CD4-positive, alpha-beta T cell treated with Interleukin-15 for 1 hour (primary cell): ENCODE results near the gene VSTM5.
"Not testable (repeated sequence)": the region's sequence is repeated elsewhere in the genome, so short reads cannot be mapped to it uniquely, and the experiment has no call there.

Source experiments
- DNase-seq: peaks from one replicate; pipeline ENCODE4 v3.0.0-alpha.2; 2020

Gene VSTM5, protein sequence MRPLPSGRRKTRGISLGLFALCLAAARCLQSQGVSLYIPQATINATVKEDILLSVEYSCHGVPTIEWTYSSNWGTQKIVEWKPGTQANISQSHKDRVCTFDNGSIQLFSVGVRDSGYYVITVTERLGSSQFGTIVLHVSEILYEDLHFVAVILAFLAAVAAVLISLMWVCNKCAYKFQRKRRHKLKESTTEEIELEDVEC

DNA sequence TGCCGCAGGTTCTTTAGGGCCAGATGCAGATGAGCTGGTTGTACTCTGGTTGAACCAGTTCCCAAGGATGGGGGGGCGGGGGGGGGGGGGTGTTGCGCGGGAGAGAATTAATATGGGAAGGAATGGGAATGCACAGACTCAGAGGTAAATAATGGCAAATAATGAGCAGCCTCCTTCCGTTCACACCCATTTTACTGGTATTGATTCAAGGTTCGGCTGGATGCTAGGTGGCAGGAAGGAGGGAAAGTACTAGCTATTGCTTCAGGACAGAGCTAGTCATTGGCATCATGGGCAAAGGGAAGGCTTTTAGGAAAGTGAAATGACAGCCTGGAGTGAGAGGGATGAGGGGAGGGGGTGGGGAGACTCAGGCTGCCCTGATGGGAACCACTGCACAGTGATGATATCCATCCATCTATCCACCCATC lies at the start of gene VSTM5:
TSS of gene VSTM5 (minus strand) at position 25 of the 425 bp plus-strand sequence. CDS start 116 bp downstream, outside the sequence.
- DNase-seq, result no peak

DNA sequence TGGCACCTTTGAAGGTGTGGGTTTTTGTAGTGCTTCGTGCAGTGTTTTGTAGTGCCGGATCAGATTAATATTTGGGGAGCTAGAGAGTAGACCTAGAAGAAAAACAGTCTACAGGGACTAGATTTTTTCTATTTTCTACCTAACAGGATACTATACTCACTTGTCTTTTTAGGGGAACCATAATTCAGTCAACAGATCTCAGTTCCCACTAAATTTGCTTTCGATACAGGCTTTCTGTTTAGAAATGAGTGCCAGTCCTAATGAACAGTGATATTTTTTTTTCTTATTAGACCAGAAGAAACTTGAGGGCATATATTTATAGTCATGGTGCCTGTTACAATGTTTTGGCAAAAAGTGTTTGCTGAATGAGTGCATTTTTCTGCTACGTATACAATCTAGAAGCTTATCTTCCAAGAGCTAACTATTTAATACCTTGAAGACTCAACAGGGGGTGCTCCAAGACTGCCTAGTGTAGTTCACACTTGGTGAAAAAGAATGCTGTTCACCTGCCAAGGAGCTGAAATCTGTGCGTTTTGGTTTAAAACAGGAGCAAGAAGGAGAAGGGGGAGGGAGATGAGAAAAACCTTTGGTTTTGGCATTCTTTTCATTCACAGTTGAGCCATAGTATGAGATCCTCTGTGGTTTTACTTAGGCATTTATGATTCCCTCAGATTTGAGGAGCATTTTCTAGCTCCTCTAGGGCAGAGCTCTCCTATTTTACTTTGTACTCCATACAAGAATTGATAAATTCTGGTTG lies 44.9 kb upstream of the VSTM5 start:
- DNase-seq, result no peak

DNA sequence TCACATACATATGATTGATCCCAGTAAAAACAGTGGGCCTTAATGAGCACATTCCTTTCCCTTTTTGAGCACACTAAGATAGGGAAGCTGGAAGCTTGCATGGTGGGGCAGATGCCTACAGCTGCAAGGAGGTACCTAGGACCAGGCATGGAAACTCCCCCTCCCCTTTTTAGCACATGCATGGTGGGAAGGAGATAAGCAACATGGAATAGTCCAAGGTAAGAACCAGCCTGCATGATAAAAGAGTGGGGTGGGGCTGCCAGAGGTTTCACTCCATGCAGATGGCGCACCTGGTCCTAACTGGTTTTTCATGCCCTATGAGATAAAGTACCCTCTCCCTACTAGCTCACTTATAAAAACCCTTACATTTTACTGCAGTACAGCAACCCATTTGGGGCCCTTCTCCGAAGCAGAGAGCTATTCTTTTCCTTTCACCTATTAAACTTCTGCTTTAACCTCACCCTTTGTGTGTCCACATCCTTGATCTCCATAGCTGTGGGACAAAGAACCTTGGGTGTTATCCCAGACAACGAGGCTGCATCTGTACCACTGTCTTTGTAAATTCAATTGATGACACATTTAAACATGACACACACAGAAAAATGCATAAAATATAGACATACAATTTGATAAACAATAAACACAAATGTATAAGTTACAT lies 40.1 kb upstream of the VSTM5 start:
- DNase-seq, result no peak

DNA sequence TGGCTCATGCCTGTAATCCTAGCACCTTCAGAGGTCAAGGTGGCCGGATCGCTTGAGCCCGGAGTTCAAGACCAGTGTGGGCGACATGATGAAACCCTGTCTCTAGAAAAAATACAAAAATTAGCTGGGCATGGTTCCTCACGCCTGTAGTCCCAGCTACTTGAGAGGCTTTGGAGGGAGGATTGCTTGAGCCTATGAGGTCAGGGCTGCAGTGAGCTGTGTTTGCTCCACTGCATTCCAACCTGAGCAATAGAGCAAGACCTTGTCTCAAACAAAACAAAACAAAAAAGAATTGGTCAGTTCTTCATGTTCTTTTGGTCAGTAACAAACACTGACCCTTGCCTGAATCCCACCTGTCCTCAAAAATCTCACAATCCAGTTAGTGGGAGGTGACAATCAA lies 36.7 kb upstream of the VSTM5 start:
- no peak for DNase-seq

DNA sequence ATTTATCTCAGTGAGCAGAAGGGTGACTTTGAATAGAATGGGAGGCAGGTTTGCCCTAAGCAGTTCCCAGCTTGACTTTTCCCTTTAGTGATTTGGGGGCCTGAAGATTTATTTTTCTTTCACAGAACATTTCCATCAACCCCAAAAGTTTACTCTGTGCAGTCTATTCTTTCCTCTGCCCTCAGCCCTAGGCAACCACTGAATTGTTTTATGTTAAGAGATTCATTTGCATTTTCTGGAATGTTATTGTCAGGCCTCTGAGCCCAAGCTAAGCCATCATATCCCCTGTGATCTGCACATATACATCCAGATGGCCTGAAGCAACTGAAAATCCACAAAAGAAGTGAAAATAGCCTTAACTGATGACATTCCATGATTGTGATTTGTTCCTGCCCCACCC lies 28.7 kb upstream of the VSTM5 start:
- not testable (repeated sequence) for DNase-seq

DNA sequence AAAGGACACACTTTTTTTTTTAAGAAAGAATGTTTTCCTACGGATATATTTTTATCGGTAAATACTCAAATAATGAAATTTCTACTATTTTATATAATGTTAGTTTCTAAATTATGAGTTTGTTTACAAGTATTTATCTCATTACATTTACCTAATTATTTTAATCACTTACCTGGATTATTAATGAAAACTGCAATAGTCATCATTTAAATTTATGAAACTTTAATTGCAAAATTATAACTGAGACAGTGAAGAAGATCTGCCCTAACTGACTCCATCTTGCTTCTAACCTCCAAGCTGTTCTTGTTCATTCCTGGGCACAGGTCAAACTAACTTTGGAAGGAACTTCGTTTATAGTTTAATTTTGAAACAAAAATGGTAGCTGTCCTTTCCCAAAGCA lies 25.2 kb upstream of the VSTM5 start:
- no peak for DNase-seq

DNA sequence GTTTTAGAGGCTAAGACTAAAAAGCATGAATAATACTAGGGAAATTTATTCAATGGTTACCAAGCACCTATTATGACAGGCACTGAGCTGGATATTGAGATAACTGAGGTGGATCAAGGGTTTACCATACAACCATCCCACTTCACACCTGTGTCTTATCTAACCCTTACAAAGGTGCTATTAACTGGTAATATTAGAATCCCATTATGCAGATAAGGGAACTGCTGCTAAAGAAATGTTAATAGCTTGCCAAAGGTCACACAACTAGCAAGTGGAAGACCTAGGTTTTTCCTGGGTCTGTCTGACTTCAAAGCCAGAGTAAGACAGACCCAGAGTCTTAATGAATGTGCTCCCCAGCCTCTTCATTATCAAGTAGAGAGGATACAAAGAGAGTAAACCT lies 21.1 kb upstream of the VSTM5 start:
- DNase-seq, result no peak

DNA sequence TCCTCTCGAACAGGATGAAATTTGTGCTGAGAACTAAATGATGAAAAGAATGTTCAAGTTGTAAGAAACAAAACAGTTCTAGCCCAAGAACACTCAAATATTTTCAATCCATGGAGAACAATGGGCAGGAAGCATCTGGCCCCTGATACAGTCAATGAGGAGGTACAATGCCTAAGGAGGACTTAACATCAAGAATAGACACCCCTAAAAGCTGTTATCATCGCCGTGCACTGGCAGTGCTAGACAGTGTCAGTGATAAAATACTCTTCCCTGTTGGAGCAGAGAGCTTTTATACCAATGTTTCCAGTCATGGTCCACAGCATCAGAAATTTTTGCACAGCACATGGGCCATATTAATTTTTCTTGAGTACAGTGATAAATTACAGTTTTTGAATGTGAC lies 20.2 kb upstream of the VSTM5 start:
- DNase-seq, result no peak

DNA sequence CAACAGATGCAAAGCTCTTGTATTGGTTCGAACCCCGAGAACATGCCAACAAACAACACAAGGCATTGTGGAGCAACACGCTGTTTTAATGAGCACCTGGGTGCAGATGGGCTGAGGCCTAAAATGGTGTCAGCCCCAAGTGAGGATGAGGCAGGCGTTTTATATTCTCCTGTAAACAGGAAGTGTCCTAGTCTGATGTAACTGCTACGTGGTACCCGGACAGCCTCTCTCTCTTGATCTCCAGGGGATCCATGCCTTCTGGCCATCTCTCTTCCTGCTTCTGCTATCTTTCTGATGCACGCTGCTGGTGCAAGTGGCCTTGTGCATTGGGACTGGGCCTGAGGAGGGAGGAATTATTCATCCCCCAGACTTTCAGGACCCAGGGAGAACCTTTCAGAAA lies 19.4 kb upstream of the VSTM5 start:
- DNase-seq, result no peak

DNA sequence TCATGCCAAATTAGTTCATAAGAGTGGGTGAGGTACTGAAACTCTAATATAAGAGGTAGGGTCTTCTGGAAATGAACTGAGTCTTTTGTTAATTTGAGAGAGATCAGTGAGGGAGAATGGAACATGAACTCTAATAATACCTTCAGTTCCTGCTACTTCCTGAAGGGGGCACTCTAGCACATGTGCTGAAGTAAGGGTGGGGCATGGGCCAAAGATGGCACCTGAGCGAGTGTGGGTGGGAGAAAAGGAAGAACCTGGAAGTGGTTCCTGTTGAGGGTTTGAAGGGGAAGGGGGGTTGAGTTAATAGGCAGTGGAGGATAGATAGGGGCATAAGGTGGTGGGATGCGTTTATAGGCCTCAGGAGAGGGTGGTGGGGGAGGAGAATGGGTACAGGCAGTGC lies 18.0 kb upstream of the VSTM5 start:
- DNase-seq, result not testable (repeated sequence)

DNA sequence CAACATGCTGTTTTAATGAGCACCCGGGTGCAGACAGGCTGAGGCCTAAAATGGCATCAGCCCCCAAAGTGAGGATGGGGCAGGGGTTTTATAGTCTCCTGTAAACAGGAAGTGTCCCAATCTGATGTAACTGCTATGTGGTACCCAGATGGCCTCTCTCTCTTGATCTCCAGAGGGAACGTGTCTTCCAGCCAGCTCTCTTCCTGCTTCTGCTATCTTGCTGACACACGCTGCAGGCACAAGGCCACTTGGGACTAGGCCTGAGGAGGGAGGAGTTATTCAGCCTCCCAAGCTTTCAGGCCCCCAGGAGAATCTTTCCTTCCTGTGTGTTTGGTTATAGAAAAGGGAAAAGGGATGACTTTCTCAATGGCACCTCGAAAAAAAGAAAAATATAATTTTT lies 11.4 kb upstream of the VSTM5 start:
- DNase-seq, result no peak

DNA sequence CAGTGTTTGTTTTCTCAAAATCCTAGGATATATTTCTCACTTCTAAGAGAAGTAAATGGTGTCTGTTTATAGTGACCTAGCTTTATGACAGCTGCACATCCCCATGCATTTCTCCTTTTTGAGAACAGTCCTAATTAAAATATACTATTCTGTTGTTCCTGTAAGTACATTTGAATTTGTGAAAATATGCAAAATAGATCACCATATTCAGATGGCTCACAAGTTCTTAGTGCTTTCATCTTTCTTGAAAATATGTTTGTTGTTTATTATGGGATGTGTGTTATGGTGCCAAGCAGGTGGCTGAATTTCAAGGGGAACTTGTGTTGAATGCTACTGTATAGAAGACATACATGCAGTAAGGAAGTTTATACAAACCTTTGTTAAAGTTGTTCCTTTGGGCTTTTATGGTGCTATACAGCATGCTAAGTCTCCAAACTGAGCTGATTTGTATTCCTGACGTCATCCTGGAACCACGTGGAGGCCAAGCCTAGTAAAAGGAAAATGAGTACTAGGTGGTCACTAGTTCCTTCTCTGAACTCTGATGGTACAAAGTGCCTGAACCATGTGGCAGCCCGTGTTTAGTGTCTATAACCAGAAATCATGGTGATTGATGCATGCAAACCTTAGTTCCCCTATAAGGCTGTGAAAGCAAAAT lies 7.8 kb upstream of the VSTM5 start:
- DNase-seq, result no peak

DNA sequence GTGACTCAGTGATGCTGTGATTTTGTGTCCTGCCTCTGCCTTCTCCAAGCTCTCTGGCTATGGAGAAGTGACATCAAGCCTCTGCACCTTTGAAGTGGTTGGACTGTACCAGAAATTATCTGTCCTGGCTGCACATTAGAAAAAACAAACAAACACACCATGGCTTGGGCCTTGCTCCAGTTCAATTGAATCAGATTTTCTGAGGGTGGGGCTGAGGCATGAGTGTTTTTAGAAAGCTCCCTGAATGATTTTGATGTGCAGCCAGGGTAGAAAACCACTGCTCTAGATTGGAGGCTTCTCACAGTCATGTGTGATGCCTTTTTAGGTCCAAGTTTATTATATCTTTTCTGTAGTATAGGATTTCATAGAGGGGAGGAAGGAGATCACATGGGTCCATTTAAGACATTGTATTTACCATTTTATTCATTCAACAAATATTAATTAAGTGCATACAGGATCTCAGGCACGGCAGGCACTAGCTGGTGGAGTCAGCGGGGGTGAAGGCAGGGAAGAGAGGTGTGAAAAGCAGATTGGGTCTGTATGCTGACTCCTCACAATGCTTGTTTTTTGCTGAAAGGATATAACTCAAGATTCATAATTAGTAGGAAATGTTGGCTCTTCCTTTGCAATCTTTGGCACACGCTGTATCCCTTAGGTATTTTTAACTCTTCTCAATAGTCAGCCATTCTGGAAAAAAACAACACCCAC lies 7.1 kb upstream of the VSTM5 start:
- DNase-seq, result no peak

DNA sequence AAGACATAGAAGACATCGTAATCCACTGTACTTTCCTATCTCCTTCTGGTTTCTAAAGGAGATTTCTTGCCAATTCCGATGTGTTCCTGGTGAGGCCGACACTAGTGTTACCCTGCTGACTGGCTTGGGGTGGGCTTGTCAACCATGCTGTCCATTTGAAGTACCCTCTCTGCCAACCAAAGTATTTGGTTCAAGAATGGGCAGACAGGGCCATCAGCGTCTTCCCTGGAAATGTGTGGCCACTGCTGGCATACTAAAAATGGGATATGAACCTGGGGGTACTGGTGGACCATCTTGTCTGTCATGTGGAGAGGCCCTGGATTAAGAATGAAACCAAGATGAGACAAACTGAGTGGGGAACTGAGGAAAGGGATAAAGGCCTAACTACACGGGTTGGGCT lies 1.8 kb upstream of the VSTM5 start:
- no peak for DNase-seq

DNA sequence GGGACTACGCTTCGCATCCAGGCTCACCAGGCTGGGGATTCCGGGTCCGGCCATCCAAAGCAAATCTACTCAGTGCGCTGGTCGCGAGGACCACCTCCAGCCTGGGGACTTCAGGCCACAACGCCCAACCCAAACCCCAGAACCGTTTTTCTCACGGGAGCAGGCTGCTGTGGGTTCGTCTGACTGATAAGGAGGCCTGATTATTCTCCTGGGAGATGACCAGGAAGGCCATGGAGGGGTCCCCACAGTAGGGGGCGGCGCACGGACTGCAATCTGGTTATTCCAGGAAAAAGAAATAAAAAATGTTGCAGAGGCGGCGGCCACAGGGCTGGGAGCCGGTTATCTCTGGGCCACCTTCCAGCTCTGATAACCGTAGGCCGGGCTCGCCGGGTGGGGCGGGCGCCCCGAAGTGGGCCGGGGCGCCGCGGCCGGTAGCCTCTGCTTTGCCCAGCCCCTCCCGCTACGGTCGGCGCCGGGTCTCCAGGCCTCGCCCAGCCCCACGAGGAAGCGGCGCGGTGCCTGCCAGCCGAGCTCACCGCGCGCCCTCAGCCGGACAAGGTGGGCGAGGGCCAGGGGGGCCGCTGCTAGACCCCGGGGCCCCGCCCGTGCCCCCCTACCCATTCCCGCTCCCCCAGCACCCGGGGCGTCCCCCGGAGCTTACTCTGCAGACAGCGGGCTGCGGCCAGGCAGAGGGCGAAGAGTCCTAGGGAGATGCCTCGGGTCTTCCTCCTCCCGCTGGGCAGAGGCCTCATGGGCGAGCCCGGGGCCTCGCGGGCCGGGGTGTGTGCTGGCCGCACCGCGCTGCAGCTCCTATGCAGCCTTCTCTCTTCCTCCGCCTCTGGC lies 446 bp downstream of the VSTM5 start:
- DNase-seq, result no peak

DNA sequence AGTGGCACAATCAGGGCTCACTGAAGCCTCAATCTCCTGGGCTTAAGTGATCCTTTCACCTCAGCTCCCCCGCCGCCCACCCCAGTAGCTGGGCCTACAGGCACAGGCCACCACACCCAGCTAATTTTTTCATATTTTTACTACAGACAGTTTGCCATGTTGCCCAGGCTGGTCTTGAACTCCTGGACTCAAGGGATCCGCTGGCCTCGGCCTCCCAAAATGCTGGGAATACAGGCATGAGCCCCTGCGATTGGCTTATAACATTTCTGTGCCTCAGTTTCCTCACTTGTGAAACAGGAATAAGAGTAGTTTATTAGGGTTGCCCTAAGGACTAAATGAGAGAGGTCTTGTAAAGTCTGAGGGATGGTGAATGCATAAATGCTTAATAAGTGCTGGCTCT lies 1.2 kb downstream of the VSTM5 start:
- DNase-seq, result no peak

DNA sequence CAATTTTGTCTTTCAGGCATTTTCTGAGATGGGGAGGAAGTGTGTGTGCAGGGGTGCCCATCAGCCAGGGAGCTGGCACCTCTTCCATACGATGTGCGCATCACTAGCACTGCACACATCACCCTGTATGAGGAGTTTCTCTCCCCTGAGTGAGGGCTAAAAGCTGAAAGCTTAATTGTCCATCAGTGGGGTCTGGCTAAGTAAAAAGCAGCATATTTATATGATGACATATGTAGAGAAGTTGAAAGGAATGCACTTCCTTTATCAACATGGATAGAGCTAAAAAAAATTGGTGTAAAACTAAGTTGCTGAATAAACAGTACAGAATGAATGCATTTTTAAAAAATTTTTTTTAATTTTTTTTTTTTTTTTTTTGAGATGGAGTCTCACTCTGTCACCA lies 4.0 kb downstream of the VSTM5 start:
- no peak for DNase-seq

DNA sequence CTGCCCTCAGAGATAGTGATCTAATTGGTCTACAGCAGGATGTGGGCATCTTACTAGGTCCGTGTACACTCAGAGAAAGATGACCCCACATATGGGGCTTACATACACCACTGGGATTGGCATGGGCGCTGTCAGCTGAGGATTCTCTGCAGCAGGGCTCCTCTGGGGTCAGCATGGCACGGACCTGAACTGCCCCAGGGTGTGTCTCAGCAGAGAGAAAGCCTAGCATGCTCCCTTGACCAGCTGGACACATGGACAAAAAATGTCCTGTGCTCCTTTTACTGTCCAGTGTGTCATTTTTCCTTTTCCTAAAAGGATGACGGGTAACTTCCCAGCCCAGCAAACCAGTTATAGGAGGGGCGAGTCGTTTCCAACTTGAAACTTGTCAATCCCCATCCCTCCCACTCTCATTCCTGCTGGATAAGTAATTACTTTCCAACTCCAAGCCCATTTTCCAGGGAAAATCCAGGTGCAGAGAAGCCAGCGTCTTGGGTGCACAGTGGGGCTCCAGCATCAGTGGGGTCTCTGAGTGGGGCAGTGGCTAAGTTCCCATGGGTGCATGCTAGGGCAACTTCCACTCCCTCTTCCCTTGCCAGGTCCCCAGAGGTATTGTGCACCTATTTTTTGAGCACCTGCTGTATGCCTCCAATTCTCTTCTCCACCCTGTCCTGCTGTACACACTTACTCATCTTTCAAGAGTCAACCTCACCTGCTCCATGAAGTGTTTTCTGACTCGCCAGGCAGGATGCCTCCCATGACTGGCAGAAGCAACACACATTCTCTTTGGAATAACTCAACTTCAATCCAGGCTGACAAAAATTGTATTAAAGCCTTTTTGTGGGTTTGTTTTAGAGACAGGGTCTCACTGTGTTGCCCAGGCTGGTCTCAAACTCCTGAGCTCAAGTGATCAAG lies 5.0 kb downstream of the VSTM5 start:
- no peak for DNase-seq

DNA sequence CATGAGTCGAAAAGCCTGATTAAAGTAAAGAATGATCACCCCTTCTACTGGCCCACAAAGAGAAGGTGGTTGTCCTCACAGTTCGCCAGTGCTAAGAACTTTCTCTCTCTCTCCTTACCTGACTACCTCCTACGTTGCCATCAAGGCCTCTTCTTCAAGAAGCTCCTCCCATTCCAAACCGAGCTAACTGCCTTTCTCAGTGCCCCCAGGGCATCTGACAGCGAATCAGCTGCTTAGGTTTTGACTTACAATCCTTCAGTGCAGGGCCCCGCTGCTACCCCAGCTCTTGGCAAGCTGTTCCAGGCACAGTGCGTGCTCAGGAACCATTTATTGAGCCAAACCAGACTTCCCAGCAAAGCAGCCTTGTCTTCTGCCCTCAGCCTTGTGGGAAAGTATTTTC lies 5.8 kb downstream of the VSTM5 start:
- no peak for DNase-seq

DNA sequence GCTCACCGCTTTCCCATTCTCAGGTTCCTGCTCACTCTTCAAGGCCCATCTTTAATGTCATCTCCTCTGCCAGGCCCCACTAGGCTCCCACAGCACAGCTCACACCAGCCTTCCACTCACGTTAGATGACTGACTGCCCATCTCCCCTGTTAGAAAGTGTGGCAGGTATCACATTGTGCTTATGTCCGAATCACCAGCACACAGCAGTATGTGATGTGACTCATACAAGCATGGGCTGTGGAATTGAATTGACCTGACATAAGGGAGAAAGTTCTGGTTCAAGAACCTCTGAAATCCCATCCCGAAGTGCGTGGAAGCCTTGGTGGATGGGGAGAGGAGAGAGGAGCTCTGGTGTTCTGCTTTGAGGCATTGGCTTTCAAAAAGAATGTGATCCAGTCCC lies 6.5 kb downstream of the VSTM5 start:
- DNase-seq, result no peak

DNA sequence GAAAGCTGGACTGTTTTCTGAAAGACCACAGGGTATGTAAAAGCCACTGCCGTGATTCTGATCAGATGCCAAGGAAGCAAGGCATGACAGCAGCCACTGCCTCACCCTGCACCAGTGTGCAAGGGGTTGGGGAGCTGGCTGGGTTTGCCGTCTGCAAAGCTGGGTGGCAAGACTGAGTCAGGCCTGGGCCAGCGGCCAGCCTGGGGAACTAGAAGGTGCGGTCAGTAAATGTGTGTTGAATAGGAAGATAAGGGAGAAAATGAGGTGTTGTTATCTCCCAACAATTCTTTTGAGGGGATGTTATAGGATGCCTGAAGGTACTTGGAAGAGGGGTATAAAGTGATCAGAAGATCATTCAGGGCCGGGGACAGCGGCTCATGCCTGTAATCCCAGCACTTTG lies 8.0 kb downstream of the VSTM5 start:
- no peak for DNase-seq
